MM.1S (cell line): ENCODE results near the gene RRAGD.

Experiments used
- EZH2 ChIP-seq: fragments of 300-600 bp; sonication (generic); optimal IDR thresholded peaks from 2 replicates; pipeline ENCODE3; 2017; ENCODE audit warnings: low read depth, mild to moderate bottlenecking, antibody characterized with exemption, low read length, mixed read lengths
- EZH2phosphoT487 ChIP-seq: fragments of 300-600 bp; sonication (generic); IDR thresholded peaks from 2 replicates; pipeline ENCODE4 v1.6.1; 2018; ENCODE audit warnings: antibody characterized with exemption, low read length
- TF ChIP-seq, protein P1 (sequence below): fragments of 300-600 bp; sonication (generic); IDR thresholded peaks from 2 replicates; pipeline ENCODE4 v1.5.1; 2016; ENCODE audit warnings: antibody characterized with exemption, low read length, mixed read lengths

- TF ChIP-seq, protein P1, sequence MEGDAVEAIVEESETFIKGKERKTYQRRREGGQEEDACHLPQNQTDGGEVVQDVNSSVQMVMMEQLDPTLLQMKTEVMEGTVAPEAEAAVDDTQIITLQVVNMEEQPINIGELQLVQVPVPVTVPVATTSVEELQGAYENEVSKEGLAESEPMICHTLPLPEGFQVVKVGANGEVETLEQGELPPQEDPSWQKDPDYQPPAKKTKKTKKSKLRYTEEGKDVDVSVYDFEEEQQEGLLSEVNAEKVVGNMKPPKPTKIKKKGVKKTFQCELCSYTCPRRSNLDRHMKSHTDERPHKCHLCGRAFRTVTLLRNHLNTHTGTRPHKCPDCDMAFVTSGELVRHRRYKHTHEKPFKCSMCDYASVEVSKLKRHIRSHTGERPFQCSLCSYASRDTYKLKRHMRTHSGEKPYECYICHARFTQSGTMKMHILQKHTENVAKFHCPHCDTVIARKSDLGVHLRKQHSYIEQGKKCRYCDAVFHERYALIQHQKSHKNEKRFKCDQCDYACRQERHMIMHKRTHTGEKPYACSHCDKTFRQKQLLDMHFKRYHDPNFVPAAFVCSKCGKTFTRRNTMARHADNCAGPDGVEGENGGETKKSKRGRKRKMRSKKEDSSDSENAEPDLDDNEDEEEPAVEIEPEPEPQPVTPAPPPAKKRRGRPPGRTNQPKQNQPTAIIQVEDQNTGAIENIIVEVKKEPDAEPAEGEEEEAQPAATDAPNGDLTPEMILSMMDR, result peak; percentile 78
- no peak for TF ChIP-seq EZH2
- TF ChIP-seq EZH2phosphoT487, result no peak
These were observed 36.4 kb downstream of the RRAGD start for GRCh38 chr6:89375427-89376267.
